ENCODE results near the gene TMSB4X.
"Not testable (repeated sequence)": the region's sequence is repeated elsewhere in the genome, so short reads cannot be mapped to it uniquely, and the experiment has no call there.

Gene TMSB4X

DNA sequence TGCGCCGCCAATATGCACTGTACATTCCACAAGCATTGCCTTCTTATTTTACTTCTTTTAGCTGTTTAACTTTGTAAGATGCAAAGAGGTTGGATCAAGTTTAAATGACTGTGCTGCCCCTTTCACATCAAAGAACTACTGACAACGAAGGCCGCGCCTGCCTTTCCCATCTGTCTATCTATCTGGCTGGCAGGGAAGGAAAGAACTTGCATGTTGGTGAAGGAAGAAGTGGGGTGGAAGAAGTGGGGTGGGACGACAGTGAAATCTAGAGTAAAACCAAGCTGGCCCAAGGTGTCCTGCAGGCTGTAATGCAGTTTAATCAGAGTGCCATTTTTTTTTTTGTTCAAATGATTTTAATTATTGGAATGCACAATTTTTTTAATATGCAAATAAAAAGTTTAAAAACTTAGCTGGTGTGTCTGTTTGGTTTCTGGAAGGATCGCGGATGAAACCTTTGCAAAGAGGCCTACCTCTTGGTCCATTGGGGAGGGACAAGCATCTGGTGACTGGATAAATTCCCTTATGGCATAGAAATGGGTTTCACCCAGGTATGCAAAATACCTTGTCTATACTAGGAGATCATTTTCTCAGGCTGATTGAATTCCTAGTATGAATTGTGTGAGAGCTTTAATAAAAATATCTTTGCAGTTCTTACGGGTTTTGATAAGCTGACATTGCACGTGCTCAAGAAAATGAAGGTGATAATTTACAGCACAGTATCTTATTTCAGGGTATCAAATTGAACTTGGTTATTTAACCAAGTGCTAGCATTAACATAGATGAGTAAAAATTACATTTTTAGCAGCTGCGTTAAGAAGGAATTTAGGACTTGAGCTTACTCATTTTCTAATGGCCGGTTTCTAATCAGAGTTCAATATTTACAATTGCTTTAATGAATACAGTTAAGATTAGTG, 2.2 kb downstream of the TMSB4X start:
- not testable (repeated sequence) for DNase-seq

DNA sequence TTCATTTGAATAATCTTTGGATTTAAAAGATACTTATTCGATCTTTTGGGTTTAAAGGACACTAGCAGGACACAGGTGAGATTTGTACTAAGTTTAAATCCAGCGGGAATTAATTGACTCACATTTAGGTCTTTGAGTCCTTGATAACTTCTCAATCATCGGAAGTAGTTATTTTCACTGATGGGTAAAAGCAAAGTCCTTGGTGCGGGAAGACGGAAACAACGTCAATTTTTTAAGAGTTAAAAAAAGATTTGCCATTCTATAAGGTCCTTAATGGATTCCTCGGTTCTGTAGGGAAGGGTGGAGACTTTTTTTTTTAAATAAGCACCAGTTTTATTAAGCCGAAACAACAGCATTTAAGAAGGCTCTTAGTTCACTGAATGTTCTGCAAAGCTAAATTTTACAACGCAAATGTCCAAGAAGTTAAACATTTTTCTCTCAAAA, 2.9 kb downstream of the TMSB4X start:
- DNase-seq = no peak

DNA sequence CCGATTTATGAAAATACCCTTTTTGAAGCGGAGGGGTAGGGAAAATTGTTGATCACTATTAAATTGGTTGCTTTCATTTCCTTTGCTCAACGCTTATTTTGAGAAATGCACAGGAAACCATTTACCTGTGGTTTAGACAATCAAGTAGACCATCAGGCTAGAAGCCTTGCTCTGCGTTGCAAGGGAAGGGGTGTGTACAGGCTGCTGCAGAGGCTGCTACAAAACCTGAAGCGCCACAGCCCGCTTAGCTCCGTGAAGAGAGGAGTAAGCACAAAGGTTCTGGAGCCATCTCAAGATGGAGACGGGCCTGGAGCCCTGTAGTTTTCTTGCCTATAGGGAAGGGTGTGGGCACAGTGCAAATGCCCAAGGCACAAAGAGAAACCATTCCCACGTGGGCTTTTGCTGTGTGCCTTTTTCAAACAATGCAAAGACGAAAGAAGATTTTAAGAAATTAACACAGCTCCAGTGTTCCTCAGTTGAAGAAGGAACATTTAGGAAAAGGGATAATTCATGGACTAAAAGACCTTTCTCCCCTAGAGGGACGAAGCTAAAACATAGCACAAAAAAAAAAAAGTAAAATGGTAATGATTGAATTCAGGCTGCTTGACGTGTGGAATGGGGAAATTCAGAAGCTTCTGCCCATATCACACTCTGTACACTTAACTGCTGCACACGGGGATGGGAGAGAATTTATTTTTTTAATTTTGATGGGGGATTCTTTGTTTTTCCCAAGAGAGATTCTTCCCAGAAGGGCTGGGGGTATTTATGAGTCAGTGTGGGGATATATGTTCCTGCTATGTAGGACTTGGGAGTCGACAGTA, 3.5 kb downstream of the TMSB4X start:
- DNase-seq = peak in 1 of 2 experiments; percentile 9

DNA sequence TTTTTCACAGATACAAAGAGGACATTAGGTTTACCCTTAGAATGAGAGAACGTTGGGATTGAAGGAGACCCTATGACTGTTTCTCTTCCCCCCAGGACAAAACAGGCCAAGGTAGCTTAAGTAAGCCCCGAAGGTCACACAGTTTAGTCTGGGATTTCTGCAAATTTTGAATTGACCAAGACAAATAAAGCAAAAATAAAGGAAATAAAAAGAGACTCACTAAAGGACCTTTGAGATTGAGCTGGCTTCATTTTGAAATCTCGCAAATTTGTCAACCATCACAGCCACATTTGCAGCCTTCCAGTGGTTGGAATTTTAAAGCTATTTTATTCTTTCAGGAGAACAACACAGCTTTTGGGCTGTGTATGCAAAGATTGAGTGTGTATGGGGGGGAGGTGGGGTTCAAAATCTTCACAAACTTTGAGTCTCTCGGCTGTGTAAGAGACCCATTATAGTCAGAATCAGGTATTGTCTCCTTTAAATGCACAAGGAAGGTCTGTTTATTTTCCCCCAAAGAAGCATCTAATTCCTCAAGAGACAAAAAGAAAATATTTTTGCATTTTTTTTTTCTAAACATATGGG, 4.2 kb downstream of the TMSB4X start:
- no peak for DNase-seq

DNA sequence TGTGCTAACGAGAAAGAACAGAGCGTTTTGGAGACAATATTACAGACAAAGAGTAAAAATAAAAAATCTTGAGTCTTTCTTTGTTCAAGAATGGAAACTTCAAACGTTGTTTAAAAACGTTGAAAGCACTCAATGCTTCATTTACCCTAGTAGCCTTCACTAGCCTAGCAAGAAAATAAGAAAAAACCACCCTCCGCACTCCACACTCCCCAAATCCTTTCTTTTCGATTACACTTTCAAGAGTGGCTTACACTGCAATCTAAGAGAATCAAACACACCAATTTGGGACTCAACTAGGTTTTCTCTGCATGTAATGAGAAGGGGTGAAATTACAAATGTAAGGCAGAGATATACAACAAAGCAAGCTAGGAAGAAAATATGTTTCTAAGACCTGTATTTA, 4.7 kb downstream of the TMSB4X start:
- no peak for DNase-seq

DNA sequence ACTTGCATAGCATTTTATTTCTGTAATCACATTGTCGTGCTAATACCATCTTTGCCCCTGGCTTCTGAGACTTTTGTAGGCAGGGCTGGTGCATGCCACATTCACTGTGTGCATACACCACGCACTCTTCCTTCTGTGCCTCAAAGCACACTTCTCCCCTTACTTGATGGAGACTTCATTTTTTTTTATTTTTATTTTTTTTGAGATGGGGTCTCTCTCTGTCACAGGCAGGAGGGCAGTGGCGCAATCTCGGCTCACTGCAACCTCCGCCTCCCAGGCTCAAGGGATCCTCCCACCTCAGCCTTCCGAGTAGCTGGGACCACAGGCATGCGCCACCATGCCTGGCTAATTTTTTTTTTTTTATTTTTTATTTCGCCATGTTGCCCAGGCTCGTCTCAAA, 5.1 kb downstream of the TMSB4X start:
- not testable (repeated sequence) for DNase-seq

DNA sequence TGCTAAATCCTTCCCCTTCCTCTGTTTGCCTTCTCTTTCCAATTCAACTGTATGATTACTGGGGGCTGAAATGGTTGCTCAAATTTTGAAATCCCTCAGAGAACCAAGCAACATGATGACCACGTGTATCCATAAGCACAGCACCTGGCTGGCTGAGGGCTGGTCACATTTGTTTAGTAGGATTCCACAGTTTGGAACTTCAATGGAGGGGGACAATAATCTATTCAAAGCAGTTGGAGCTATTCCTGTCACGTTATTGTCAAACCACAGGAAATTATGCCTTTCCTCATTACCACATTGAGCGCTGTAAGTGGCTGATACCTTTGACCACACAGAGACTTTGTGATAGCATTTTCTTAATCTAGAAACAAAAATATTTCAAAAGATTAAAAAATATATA, 7.0 kb downstream of the TMSB4X start:
- peak; percentile 17 to 36 for DNase-seq

DNA sequence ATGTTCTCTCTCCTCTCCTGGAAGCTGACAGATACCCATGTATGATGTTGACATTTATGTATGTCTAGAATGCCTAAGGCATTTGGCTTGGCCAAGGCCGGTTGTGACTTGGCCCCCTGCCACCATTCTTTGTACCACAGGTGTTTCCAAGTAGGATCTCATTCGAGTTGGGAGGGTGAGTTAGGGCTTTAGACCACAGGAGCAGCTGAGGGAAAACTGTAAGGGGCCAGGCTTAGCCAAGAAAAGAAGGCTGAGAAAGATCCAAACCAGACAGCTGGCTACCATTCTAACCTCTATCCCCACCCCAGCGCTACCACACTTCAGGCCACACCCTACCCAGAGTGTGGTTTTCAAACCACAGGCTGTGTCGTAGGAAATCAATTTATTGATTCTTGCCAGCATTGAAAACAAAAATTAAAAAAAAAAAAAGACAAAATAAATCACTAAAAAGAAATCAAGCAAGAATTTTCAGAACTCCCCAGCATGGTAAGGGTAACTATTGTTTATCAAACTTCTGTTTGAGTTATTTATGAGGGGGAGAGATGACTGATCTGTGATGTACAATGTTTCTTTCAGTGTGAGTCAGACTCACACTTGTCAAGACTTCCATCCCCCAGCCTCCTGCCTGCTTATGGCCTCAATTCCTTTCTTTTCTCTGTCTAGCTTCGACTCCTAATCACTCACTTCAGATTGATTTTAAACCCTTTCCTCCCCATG, 9.9 kb downstream of the TMSB4X start:
- DNase-seq = no peak

DNA sequence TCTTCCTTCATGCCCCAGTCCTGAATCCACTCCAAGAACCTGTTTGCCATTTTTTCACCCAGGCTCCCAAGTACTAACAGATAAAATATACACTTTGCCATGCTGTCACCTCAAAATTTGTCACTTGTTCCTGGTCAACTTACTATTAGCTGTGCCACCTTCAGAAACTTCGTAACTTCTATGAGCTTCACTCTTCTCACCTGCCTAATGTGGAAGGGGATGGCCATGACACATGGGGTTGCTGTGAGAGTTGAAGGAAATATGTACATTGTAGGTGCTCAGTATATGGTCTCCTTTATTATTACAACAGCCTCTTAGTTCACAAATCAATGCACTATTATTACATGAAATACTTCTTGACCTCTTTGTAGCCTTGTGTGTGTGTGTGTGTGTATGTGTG, 10.4 kb downstream of the TMSB4X start:
- DNase-seq = no peak

DNA sequence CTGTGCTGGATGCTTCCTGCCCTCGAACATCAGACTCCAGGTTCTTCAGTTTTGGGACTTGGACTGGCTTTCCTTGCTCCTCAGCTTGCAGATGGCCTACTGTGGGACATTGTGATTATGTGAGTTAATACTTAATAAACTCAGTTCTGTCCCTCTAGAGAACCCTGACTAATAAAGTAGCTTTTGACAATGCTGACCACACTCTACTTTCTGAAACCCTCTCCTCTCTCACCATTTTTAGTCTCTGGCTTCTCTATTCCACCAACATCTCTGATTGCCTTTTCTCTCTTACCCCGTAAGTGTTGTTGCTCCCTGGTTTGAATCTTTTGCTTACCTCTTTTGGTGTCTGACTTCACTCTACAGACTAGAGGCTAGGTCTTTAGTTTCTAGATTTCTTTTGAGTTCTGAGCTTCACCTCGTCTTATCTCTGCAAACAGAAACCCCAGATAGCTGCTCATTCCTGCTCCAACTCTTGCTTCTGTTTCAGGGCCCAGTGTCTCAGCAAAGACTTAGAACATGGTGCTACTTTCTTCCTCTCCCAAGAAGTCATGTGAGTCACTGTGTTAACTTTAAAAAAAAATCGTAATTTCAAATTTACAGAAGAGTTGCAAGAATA, 11.4 kb downstream of the TMSB4X start:
- DNase-seq = no peak

DNA sequence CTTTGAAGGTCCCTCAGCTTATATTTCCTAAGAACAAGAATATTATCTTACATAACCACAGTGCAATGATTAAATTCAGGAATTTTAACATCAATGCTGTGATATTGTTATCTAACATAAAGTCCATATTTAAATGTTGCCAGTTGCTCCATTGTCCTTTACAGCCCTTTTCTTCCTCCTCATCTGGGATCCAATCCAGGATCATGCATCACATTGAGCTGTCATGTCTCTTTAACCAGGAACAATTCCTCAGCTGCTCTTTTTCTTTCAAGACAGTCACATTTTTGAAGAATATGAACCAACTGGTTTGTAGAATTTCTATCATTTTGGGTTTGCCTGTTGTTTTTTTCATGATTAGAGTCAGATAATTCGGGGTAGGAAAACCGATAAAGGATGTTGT, 12.0 kb downstream of the TMSB4X start:
- no peak for DNase-seq

DNA sequence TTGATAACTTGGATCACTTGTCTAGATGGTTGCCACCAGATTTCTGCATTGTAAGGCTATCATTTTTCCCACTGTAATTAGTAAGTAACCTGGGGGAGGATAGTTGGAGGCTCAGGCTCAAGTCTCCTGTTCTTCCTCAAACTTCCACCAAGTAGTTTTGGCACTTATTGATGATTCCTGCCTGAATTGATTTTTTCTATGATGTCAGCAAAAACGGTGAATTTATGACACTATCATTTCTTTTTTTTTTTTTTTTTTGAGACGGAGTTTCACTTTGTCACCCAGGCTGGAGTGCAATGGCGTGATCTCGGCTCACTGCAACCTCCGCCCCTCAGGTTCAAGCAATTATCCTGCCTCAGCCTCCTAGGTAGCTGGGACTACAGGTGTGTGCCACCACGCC, 12.4 kb downstream of the TMSB4X start:
- no peak for DNase-seq

DNA sequence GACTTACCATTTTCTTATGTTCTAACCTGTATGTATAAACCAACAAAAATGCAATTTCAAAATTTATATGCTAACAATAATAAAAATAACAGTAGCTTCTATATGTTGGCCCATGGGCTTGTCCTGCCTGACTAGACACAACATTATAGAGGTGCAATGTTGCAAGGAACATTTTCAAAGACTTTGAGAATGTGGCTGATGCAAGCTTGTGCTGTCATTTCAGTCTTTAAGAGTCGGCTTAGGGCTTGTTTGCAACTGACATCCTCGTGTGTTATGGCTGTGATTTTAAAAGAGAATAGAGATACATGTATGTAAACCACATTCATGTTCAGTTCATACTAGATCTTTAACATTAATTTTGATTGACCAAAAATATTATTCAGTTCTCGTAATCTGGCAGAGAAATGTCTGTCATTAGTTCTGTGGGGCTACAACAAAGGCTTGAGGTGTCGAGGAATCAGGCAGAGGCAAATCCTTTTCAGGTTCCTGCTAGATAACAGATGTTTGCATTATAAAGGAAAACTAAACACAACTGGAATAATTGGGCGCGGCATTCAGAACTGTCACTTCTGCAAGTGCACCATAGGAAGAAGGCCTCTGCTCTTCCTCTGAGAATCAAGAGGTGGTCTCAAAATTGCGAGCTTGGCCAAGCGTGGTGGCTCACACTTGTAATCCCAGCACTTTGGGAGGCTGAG, 13.1 kb downstream of the TMSB4X start:
- no peak for DNase-seq

DNA sequence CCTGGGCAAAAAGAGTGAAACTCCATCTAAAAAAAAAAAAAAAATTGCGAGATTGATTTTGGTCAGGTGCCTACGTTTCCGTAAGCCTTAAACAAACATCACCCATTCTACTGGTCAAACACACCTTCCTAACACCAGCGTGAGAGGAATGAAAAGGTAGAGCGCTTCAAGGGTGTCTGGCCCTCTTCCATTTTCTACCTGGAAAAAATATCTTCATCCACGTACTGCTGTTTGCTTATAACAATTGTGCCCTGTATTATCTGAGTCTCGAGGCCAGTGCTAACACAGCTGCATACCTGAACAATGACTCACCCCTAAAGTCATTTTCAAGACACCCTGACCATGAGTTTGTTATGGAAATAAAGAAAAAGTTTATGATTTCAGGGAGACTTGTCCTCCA, 13.9 kb downstream of the TMSB4X start:
- no peak for DNase-seq

DNA sequence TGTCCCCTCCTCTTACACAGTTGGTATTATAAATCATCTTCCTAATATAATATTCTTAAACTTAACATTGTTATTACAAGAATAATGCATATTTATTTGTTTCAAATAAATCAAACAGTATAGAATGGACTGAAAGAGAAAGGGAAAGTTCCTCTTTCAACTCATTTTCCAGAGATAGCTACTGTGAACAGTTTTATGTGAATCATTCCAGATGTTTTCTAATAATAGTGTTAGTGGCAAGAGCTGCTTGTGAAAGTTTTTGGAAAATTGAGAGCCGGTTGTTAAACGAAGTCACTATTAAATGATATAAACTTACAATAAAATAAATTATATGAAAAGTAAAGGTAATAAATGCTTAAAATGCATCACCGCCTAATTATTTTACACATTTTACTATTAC, 14.6 kb downstream of the TMSB4X start:
- DNase-seq = no peak

DNA sequence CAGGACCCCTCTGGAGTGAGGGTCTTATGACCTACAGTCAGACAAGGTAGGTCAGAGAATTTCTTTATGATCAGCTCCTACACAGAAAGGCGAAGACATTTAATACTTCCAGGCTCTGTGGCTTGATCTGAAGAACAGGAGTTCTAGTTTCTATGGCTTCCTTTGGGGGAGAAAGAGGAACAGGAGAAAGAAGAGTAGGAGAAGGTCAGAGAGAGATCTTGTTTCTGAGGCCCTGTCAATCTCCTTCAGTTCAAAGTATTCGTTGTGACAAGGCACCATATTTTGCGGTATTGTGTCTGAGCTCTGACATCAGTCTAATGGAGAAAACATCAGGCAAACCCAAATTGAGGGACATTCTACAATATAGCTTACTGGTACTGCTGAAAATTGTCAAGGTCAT, 16.7 kb downstream of the TMSB4X start:
- no peak for DNase-seq

DNA sequence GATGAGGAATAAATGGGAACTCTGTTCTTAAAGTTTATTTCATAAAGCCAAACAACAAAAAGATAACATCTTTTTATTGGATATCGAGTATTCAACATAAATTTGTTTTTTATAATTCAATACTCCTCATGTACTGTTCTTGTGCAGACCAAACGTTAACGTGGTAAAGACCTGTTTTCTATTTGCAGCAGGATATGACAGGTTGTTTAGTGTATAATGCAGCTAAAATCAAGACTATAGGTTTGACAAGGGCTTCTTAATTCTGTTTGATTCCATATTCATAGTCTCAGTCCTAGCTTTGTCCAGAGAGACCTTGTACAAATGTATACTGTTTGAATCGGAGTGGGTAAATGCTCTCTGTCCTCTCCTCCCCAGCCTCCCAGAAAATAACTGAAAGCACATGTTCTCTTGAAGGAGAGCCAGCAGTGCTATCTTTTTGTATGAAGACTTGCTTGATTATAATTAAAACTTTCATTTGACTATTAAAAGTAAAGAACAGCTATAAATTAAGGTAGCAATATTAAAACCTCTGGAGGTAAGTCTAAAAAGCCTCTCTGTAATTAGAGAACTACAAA, 17.7 kb downstream of the TMSB4X start:
- DNase-seq = no peak

DNA sequence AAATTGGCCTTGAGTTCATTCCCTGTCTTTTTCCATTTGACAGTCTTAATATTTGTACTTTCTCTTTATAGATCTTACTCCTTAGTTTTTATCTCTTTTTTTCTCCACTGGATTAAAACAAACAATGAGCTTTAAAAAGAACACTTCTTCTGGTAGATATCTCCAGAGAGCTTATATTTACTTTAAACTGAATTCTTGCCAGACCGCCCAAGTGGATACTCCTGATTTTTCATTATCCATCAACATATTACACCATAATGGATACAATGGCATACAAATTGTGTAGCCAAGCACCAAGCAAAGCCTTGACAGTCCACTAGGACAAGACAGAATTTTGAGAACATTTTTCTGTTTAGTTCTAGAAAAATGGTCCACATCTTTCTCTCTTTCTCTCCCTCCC, 18.9 kb downstream of the TMSB4X start:
- no peak for DNase-seq

DNA sequence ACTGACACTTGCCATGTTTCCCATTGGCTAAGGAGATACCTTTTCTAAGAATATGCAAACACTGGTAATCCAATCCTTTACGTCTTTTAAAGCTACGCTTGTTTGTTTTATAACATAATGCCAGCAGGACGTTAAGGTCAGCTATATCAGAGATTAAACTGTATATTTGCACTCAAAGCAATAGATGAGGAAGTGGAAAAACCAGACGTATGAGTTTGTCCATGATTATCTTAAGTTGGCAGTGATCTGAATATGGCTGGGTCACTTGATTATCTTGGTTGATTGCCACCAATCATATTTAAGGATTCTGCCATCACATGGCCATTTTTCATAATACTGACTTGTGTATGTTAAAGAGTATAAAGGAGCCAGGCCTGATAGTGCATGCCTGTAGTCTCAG, 19.4 kb downstream of the TMSB4X start:
- no peak for DNase-seq

DNA sequence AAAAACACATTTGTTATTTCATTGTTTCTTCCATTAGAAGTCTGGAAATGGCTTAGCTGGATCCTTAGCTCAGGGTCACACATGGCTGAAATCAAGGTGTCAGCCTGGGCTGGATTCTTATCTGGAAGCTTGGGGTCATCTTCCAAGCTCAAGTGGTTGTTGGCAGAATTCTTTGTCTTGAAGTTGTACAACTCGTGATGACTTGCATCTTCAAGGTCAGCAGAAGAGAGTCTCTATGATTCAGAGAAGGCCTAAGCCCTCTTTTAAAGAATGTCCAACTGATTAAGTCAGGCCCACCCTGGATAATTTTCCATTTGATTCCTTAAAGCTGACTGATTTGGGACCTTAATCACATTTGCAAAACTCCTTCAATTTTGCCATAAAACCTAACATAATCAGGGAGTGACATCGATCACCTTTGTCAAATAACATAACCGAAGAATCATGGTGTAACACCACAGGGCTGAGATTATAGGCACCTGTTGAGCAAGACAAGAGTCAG, 22.1 kb downstream of the TMSB4X start:
- DNase-seq = no peak

Data from AML-193 (cell line).